ENCODE measurements around the gene MACROH2A1. TPM values are rescaled to one million over a fixed set of nuclear protein-coding genes. Genes with fewer than 3 reads are reported as not detected.

Gene MACROH2A1
- total and polyA plus RNA-seq, 9 of the 15 experiments (the other 6 are each of a cell fraction or from before 2014, with no cell fraction given), result 44.9 to 289 (median 193) TPM

DNA sequence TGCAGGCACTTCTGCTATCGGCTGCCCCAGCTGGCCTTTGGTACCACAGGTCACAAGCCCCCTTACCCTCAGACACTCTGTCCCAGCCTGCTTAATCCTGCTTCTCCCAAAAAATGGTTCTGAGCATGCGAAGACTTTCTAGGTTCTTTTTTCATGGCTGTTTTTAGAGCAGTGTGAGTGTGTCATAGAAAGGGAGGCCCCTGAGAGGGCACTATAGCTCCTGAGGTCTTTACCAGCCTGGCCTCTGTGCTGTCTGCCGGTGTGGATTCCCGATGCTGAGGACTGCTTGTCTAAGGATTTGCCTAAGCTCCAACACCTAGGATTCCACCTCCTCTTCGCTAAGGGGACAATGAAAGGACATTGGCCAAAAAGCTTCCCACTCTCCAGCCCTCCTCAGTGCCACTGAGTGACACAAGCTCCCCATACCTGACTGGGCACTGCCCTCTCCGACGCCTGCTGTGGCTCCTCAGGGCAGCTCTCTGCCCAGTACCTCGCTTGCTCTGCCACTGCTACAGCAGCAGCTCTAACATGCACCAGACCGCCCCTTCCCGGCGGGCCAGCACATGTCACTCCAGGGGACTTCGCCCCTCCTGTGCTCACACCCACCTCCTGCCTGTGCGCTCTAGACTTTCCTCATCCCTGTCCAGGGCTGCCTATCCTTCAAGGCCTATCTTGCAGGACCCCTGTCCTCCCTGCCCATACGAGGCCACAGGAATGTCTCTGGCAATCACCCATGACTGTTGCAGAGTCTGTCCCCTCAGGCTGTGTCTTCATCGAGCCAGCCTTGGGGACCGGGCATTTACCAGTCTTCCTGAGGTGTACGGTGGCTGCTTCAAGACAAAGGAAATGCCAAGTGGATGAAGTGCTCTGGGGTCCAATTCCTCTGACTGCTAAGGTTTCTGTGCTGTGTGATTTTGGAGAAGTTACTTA is 21.0 kb downstream of the MACROH2A1 start:
- intact Hi-C loops (cut with micrococcal nuclease) (no loop called here), in situ Hi-C loops (cut with MboI) (no loop called here)
- no peaks in the 10 kb centered on the region for H3K9me1 ChIP-seq (ENCODE audit: control insufficient read depth, insufficient read depth, low read length)
- FAIRE-seq (no peak), DNase-seq (ENCODE audit: extremely low read depth in 1 of 4, low spot score in 3 of 4) (no peak), ATAC-seq (no peak)
- no peak overlapping the region for H2AFZ ChIP-seq (ENCODE audit: low read depth, low read length)
- peaks cover 13% of the 10 kb centered on the region for H4K20me1 ChIP-seq (replicated peaks; ENCODE audit: control insufficient read depth, insufficient read depth, low read length)
- ChIA-PET POLR2A (interaction anchor here (0.5 to 2.9 kb wide), 3 partner anchors 9 to 1458 kb away, joined by 3 to 9 read pairs (median 3); no protein-coding TSS in a partner anchor), CTCF (ENCODE audit: low intra/inter-chr PET ratio) (no interaction called here)
- H3K36me3 ChIP-seq (ENCODE audit: control insufficient read depth, insufficient read depth, low read length), result peaks cover 98% of the 10 kb centered on the region
- 98% methylated on average over 17 of the region's 17 CpGs for WGBS (ENCODE audit: insufficient coverage, low coverage, missing lambda C conversion rate)
- peaks cover 49% of the 10 kb centered on the region for H3K79me2 ChIP-seq (ENCODE audit: control insufficient read depth, insufficient read depth, low read length)
- no peak overlapping the region for H3K4me2 ChIP-seq (ENCODE audit: insufficient read depth, low read length)
- H3K27ac ChIP-seq (ENCODE audit: extremely low read depth, low read depth, low read length), result no peak overlapping the region
- H3K4me3 ChIP-seq, result no peak overlapping the region
- peak overlapping the region in 1 of 2 experiments; percentile 56; a peak in 1 of 4 replicates for H3K9ac ChIP-seq (ENCODE audit: insufficient read depth in 1 of 2, low read depth in 2 of 2, low read length in 2 of 2)
- BruUV-seq (replicated peaks), result no TSS peak
- H3K27me3 ChIP-seq (ENCODE audit: control insufficient read depth in 2 of 2, insufficient read depth in 2 of 2, low read length in 2 of 2), result no peaks in the 10 kb centered on the region
- peaks cover 0 to 13% of the 10 kb centered on the region in 2 experiments; a peak in 3 of 5 replicates for H3K4me1 ChIP-seq (replicated peaks in 1 of 2; ENCODE audit: control insufficient read depth in 2 of 2, insufficient read depth in 2 of 2, low read length in 2 of 2)
- TF ChIP-seq POLR2G (IDR thresholded peaks at IDR 0.05; ENCODE audit: low read depth, low read length) (0 out of 2 replicates have a peak, but pooled peaks have one; percentile 17), FOSL1 (tag; conservative IDR thresholded peaks at IDR 0.05) (no peak)
- H3K9me3 ChIP-seq (replicated peaks; ENCODE audit: control insufficient read depth, insufficient read depth, low read depth, low read length), result no peaks in the 10 kb centered on the region

DNA sequence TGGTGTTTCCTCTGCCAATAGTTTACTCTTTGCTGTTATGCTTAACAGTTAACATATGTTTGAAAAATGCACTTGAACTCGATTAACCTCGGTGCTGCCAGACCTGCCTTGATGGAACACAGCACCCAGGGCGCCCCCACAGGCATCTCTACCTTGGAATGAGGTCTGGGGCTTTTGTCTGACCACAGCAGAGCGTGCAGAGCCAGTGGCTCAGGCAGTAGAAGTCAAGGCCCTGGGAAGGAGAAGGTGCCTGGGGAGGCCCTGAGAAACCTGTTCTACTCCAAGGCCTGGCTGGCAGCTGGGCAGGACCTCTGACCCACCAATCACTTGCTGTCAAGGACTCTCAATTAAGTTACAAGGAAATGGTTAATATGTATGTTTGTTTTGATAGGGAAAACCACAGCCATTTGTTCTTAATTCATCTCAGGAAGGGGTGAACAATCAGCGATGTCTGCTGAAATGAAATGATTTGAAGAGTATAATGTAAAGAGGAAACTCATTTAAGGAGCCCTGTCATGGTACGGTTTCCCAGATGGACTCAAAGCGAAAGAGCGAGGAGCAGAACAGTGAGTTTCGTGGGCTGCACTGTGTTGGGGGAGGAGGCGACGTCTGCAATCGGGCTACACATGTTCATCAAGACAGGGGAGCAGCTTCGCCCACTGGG is 21.9 kb downstream of the MACROH2A1 start:
- Histone ChIP-seq H3K4me2 (ENCODE audit: insufficient read depth, low read length) (no peak overlapping the region), H3K36me3 (ENCODE audit: control insufficient read depth, insufficient read depth, low read length) (peaks cover 98% of the 10 kb centered on the region), H3K79me2 (ENCODE audit: control insufficient read depth, insufficient read depth, low read length) (peaks cover 46% of the 10 kb centered on the region), H3K4me3 (no peak overlapping the region), H3K9me1 (ENCODE audit: control insufficient read depth, insufficient read depth, low read length) (no peaks in the 10 kb centered on the region), H3K27me3 (ENCODE audit: control insufficient read depth in 2 of 2, insufficient read depth in 2 of 2, low read length in 2 of 2) (no peaks in the 10 kb centered on the region), H4K20me1 (replicated peaks; ENCODE audit: control insufficient read depth, insufficient read depth, low read length) (peaks cover 17% of the 10 kb centered on the region), H3K9me3 (replicated peaks; ENCODE audit: control insufficient read depth, insufficient read depth, low read depth, low read length) (no peaks in the 10 kb centered on the region), H2AFZ (ENCODE audit: low read depth, low read length) (no peak overlapping the region), H3K9ac (ENCODE audit: insufficient read depth in 1 of 2, low read depth in 2 of 2, low read length in 2 of 2) (no peak overlapping the region), H3K27ac (ENCODE audit: extremely low read depth, low read depth, low read length) (no peak overlapping the region), H3K4me1 (replicated peaks in 1 of 2; ENCODE audit: control insufficient read depth in 2 of 2, insufficient read depth in 2 of 2, low read length in 2 of 2) (peaks cover 0 to 4% of the 10 kb centered on the region in 2 experiments; a peak in 3 of 5 replicates)
- ATAC-seq (no peak), FAIRE-seq (no peak), DNase-seq (ENCODE audit: extremely low read depth in 1 of 4, low spot score in 3 of 4) (no peak)
- intact Hi-C loops (cut with micrococcal nuclease), result no loop called here
- in situ Hi-C loops (cut with MboI), result no loop called here
- ChIA-PET CTCF (ENCODE audit: low intra/inter-chr PET ratio) (no interaction called here), POLR2A (interaction anchor here (0.6 to 2.9 kb wide), 4 partner anchors 8 to 39 kb away, joined by 3 to 10 read pairs (median 6); no protein-coding TSS in a partner anchor)
- no TSS peak for BruUV-seq (replicated peaks)
- 95% methylated on average over 13 of the region's 13 CpGs for WGBS (ENCODE audit: insufficient coverage, low coverage, missing lambda C conversion rate)
- TF ChIP-seq TBL1XR1 (IDR thresholded peaks at IDR 0.05; ENCODE audit: low read length in 2 of 2), result no peak
- TF ChIP-seq FOXK1 (CRISPR knock-in tag; IDR thresholded peaks at IDR 0.05; ENCODE audit: borderline replicate concordance), result no peak
- TF ChIP-seq CREM (IDR thresholded peaks at IDR 0.05; ENCODE audit: low read depth), result no peak
- TF ChIP-seq, protein P1, sequence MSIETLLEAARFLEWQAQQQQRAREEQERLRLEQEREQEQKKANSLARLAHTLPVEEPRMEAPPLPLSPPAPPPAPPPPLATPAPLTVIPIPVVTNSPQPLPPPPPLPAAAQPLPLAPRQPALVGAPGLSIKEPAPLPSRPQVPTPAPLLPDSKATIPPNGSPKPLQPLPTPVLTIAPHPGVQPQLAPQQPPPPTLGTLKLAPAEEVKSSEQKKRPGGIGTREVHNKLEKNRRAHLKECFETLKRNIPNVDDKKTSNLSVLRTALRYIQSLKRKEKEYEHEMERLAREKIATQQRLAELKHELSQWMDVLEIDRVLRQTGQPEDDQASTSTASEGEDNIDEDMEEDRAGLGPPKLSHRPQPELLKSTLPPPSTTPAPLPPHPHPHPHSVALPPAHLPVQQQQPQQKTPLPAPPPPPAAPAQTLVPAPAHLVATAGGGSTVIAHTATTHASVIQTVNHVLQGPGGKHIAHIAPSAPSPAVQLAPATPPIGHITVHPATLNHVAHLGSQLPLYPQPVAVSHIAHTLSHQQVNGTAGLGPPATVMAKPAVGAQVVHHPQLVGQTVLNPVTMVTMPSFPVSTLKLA (conservative IDR thresholded peaks at IDR 0.05), result no peak
- no peak for TF ChIP-seq KAT2B (IDR thresholded peaks at IDR 0.05; ENCODE audit: low read depth, low read length)
- TF ChIP-seq CBX3 (IDR thresholded peaks at IDR 0.05; ENCODE audit: borderline replicate concordance in 1 of 2, low read length in 2 of 2), result no peak
- TF ChIP-seq, protein P2, sequence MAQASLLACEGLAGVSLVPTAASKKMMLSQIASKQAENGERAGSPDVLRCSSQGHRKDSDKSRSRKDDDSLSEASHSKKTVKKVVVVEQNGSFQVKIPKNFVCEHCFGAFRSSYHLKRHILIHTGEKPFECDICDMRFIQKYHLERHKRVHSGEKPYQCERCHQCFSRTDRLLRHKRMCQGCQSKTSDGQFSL (CRISPR knock-in tag; IDR thresholded peaks at IDR 0.05), result no peak
- TF ChIP-seq, protein P2 (tag; IDR thresholded peaks at IDR 0.05), result no peak

Measured in K562 (cell line).